K562 (cell line): ENCODE data around the gene GNG5. TPM values are rescaled to one million over a fixed set of nuclear protein-coding genes. Genes with fewer than 3 reads are reported as not detected.
A peak's percentile ranks its signal among the peaks of the same experiment; 100 is the strongest.

Source experiments
- ATAC-seq: fragments of 200-7000 bp; cut with Tn5 transposase; 3 replicates; pipeline ENCODE4 v1.9.1; 2020; ENCODE audit warnings: moderate library complexity
- BruUV-seq: library from RNA; stranded (reverse); fragments of 400-500 nt; replicated peaks from 2 replicates; lab custom pipeline; 2021; lab: Mats Ljungman, UMichigan
- CTCF ChIA-PET: fragments of 300-600 bp; formaldehyde crosslinking; extraction: SDS; loops from one replicate; lab custom pipeline; 2021; ENCODE audit warnings: low intra/inter-chr PET ratio; lab: Yijun Ruan, JAX
- POLR2A ChIA-PET: fragments of 300-600, 350-650 bp; sonication (Branson Sonifier 250); formaldehyde crosslinking; extraction: SDS; loops from one replicate; lab custom pipeline; 2021; ENCODE audit warnings: antibody characterized with exemption, inconsistent platforms; lab: Yijun Ruan, JAX
- DNase-seq, 4 experiments: peaks; one replicate each; pipeline versions ENCODE4 v3.0.0 to v3.0.0-alpha.2; 2011 to 2018; ENCODE audit warnings: low spot score in 3 of 4, mixed read lengths in 3 of 4; ENCODE audit errors: extremely low read depth in 1 of 4
- FAIRE-seq: peaks from 2 replicates; lab custom pipeline; 2011; peaks lifted over from hg19 to GRCh38; lab: Jason Lieb, UNC
- H2AFZ ChIP-seq: 2 replicates; pipeline ENCODE4 v1.6.0; 2011; ENCODE audit warnings: low read depth, low read length, control low read depth, inconsistent platforms
- H3K27ac ChIP-seq: fragments of 200-600 bp; 3 replicates; pipeline ENCODE4 v1.8.0; 2011; ENCODE audit warnings: low read depth, mild to moderate bottlenecking, control low read depth, inconsistent platforms, low read length, moderate library complexity, mixed read lengths; ENCODE audit errors: extremely low read depth
- H3K27me3 ChIP-seq, 2 experiments: fragments of 300-600 bp in 1 of 2; 2 replicates in 1 of 2; 3 replicates in 1 of 2; pipeline versions ENCODE4 v1.6.0 to v1.8.0; 2011; ENCODE audit warnings: inconsistent platforms in 2 of 2, low read length in 2 of 2, mild to moderate bottlenecking in 1 of 2, mixed read lengths in 1 of 2, moderate library complexity in 1 of 2; ENCODE audit not compliant: control insufficient read depth in 2 of 2, insufficient read depth in 2 of 2
- H3K36me3 ChIP-seq: fragments of 300-600 bp; 3 replicates; pipeline ENCODE4 v1.8.0; 2011; ENCODE audit warnings: mild to moderate bottlenecking, low read length, inconsistent platforms; ENCODE audit not compliant: control insufficient read depth, insufficient read depth
- H3K4me1 ChIP-seq, 2 experiments: fragments of 200-600 bp in 1 of 2; replicated peaks in 1 of 2; 2 replicates in 1 of 2; 3 replicates in 1 of 2; pipeline versions ENCODE4 v1.5.1 to v1.8.0; 2011; ENCODE audit warnings: inconsistent platforms in 2 of 2, low read length in 2 of 2, mild to moderate bottlenecking in 1 of 2, mixed read lengths in 1 of 2, moderate library complexity in 1 of 2; ENCODE audit not compliant: control insufficient read depth in 2 of 2, insufficient read depth in 2 of 2
- H3K4me2 ChIP-seq: 2 replicates; pipeline ENCODE4 v1.6.1; 2011; ENCODE audit warnings: low read length, control low read depth, inconsistent platforms, mixed read lengths; ENCODE audit not compliant: insufficient read depth
- H3K4me3 ChIP-seq: fragments of 200-600 bp; sonication (generic), shearing (Covaris generic); 2 replicates; pipeline ENCODE4 v1.5.1; 2016; ENCODE audit warnings: control low read depth, inconsistent platforms
- H3K79me2 ChIP-seq: fragments of 200-600 bp; 3 replicates; pipeline ENCODE4 v1.8.0; 2011; ENCODE audit warnings: low read length, inconsistent platforms; ENCODE audit not compliant: control insufficient read depth, insufficient read depth
- H3K9ac ChIP-seq, 2 experiments: 2 replicates each; pipeline versions ENCODE4 v1.6.0 to v1.6.1; 2011; ENCODE audit warnings: low read depth in 2 of 2, low read length in 2 of 2, control low read depth in 1 of 2, inconsistent platforms in 1 of 2, mild to moderate bottlenecking in 1 of 2, mixed read lengths in 1 of 2; ENCODE audit not compliant: insufficient read depth in 1 of 2
- H3K9me1 ChIP-seq: one replicate; pipeline ENCODE4 v1.6.0; 2011; ENCODE audit warnings: inconsistent platforms, mild to moderate bottlenecking, low read length, moderate library complexity; ENCODE audit not compliant: control insufficient read depth, insufficient read depth
- H3K9me3 ChIP-seq: replicated peaks from 2 replicates; pipeline ENCODE4 v1.5.1; 2011; ENCODE audit warnings: low read depth, low read length, inconsistent platforms; ENCODE audit not compliant: control insufficient read depth, insufficient read depth
- H4K20me1 ChIP-seq: replicated peaks from 2 replicates; pipeline ENCODE4 v1.6.1; 2011; ENCODE audit warnings: low read length, inconsistent platforms, mixed read lengths; ENCODE audit not compliant: control insufficient read depth, insufficient read depth
- MAFK ChIP-seq: IDR thresholded peaks from 2 replicates; pipeline ENCODE4 v1.6.1; 2011; ENCODE audit warnings: low read length, improper control_type of control experiment
- NCOA2 ChIP-seq, 2 experiments: fragments of 450-650 bp; IDR thresholded peaks; 2 replicates each; pipeline ENCODE4 v1.6.1; 2018; ENCODE audit warnings: mild to moderate bottlenecking in 2 of 2, moderate library complexity in 1 of 2; ENCODE audit not compliant: partially characterized antibody in 2 of 2
- RBM14 ChIP-seq: fragments of 200-400 bp; formaldehyde crosslinking; IDR thresholded peaks from 2 replicates; pipeline ENCODE4 v1.6.1; 2018; ENCODE audit warnings: low read depth, mild to moderate bottlenecking, low read length, moderate library complexity, borderline replicate concordance; ENCODE audit not compliant: insufficient read depth
- RBM25 ChIP-seq: fragments of 200-400 bp; formaldehyde crosslinking; IDR thresholded peaks from 2 replicates; pipeline ENCODE4 v1.6.1; 2018; ENCODE audit warnings: low read length, low read depth, moderate library complexity; ENCODE audit not compliant: severe bottlenecking
- SMAD4 ChIP-seq: fragments of 250-450 bp; sonication (Bioruptor Pico); conservative IDR thresholded peaks from 2 replicates; pipeline ENCODE4 v1.8.0; 2021; ENCODE audit warnings: inconsistent platforms, mild to moderate bottlenecking, moderate library complexity
- UBTF ChIP-seq, 2 experiments: IDR thresholded peaks; 2 replicates each; pipeline ENCODE4 v1.6.1; 2012; ENCODE audit warnings: improper control_type of control experiment in 2 of 2, low read depth in 2 of 2, low read length in 2 of 2, borderline replicate concordance in 1 of 2
- ZNF695 ChIP-seq: fragments of 450-650 bp; formaldehyde crosslinking; IDR thresholded peaks from 2 replicates; pipeline ENCODE4 v1.4.0; 2020; ENCODE audit warnings: mild to moderate bottlenecking, moderate library complexity
- ZNF707 ChIP-seq: fragments of 250-450 bp; sonication (Bioruptor Pico); conservative IDR thresholded peaks from 2 replicates; pipeline ENCODE4 v1.8.0; 2022; ENCODE audit warnings: inconsistent platforms, mild to moderate bottlenecking, moderate library complexity
- WGBS: fragments of 100-300 bp; shearing (Covaris generic); methylation state at CpG from one replicate; pipeline ENCODE4 v1.1.6; 2016; ENCODE audit warnings: low coverage, mixed read lengths; ENCODE audit not compliant: insufficient coverage; ENCODE audit errors: missing lambda C conversion rate; 5-methylcytosine and 5-hydroxymethylcytosine counted together
- in situ Hi-C: fragments of 300-500 bp; cut with MboI; formaldehyde crosslinking; loops from 4 replicates; pipeline ENCODE4 v1.15.0; 2018; ENCODE audit warnings: inconsistent platforms, mixed read lengths
- intact Hi-C: fragments of 100-400 bp; cut with micrococcal nuclease; formaldehyde crosslinking; loops from 2 replicates; pipeline ENCODE4 v1.14.2; 2022
- polyA plus RNA-seq, 8 experiments: library from polyadenylated mRNA; depleted of rRNA in 4 of 8; stranded (reverse) in 5 of 8; unstranded in 3 of 8; fragments of >200 nt; fragmentation: Nextera tagmentation in 2 of 8; fragmentation: Illumina TruSeq in 1 of 8; extraction: Ambion mirVana in 2 of 8; extraction: Trizol in 1 of 8; gene quantifications; 2 replicates each; pipeline versions ENCODE4 v1.2.1 to v1.2.3, GENCODE V29; 2011 to 2014; ENCODE audit warnings: inconsistent platforms in 1 of 8, missing spikeins in 1 of 8
- total RNA-seq, 7 experiments: library from RNA; depleted of rRNA in 6 of 7; stranded (reverse); fragments of >200 nt in 6 of 7; fragmentation: Illumina TruSeq in 2 of 7; extraction: Trizol in 2 of 7; gene quantifications; 2 replicates each; pipeline versions ENCODE4 v1.2.1 to v1.2.3, GENCODE V29; 2011 to 2021; ENCODE audit warnings: low replicate concordance in 1 of 7
- TF ChIP-seq, protein P1 (sequence below): fragments of 250-450 bp; sonication (Bioruptor Pico); IDR thresholded peaks from 2 replicates; pipeline ENCODE4 v1.8.0; 2022; ENCODE audit warnings: moderate library complexity, mild to moderate bottlenecking, inconsistent platforms
- TF ChIP-seq, protein P2 (sequence below): sonication (generic); formaldehyde crosslinking; IDR thresholded peaks from 2 replicates; pipeline ENCODE4 v1.8.1; 2023; ENCODE audit warnings: mild to moderate bottlenecking, missing genetic modification reagents

Gene GNG5
- total and polyA plus RNA-seq, 9 of the 15 experiments (the other 6 are each of a cell fraction or from before 2014, with no cell fraction given), result 61.9 to 243 (median 150) TPM

GRCh38 chr1:84510668-84511067 lies 4.3 kb upstream of the GNG5 start:
- FAIRE-seq (no peak), ATAC-seq (no peak), DNase-seq (no peak)
- Histone ChIP-seq H3K79me2 (peaks cover 24% of the 10 kb centered on the region), H3K9me1 (no peaks in the 10 kb centered on the region), H3K36me3 (no peaks in the 10 kb centered on the region), H4K20me1 (no peaks in the 10 kb centered on the region), H2AFZ (no peak overlapping the region), H3K4me3 (no peak overlapping the region), H3K4me1 (peaks cover 3 to 4% of the 10 kb centered on the region in 2 experiments; a peak in 3 of 5 replicates), H3K27me3 (no peaks in the 10 kb centered on the region), H3K9ac (no peak overlapping the region), H3K9me3 (no peaks in the 10 kb centered on the region; the same call in 1 of the 2 replicates), H3K4me2 (no peak overlapping the region), H3K27ac (no peak overlapping the region)
- TF ChIP-seq RBM25 (peak; percentile 2), ZNF707 (CRISPR knock-in tag) (no peak)
- POLR2A ChIA-PET, result no interaction called here
- no TSS peak for BruUV-seq
- intact Hi-C loops (no loop called here), in situ Hi-C loops (no loop called here)
- CTCF ChIA-PET, result no interaction called here
- WGBS, result 87% methylated on average over 3 of the region's 3 CpGs

DNA sequence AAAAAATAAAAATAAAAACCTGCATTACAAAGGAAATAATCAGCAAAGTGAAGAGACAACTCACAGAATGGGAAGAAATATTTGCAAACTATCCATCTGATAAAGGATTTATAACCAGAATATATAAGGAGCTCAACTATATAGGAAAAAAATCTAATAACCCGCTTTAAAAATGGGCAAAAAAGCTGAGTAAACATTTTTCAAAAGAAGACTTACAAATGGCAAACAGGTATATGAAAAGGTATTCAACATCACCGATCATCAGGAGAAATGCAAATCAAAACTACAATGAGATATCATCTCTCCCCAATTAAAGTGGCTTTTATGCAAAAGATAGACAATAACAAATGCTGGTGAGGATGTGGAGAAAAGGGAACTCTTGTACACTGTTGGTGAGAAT lies 3.8 kb upstream of the GNG5 start:
- FAIRE-seq, result no peak
- no peak overlapping the region for H3K9ac ChIP-seq
- ATAC-seq, result no peak
- 79% methylated on average over 2 of the region's 2 CpGs for WGBS
- in situ Hi-C loops (no loop called here), intact Hi-C loops (no loop called here)
- BruUV-seq, result no TSS peak
- H3K36me3 ChIP-seq, result 0 out of 3 replicates have a peak, but pooled peaks cover 1% of the 10 kb centered on the region
- H3K27me3 ChIP-seq, result no peaks in the 10 kb centered on the region
- CTCF ChIA-PET, result no interaction called here
- H3K9me3 ChIP-seq, result no peaks in the 10 kb centered on the region; the same call in 1 of the 2 replicates
- no peak overlapping the region for H2AFZ ChIP-seq
- no peak overlapping the region for H3K27ac ChIP-seq
- no peak for DNase-seq
- no peaks in the 10 kb centered on the region for H3K9me1 ChIP-seq
- H3K4me3 ChIP-seq, result no peak overlapping the region
- peaks cover 29% of the 10 kb centered on the region for H3K79me2 ChIP-seq
- peaks cover 3 to 4% of the 10 kb centered on the region in 2 experiments; a peak in 3 of 5 replicates for H3K4me1 ChIP-seq
- POLR2A ChIA-PET, result no interaction called here
- H4K20me1 ChIP-seq, result no peaks in the 10 kb centered on the region
- no peak overlapping the region for H3K4me2 ChIP-seq
- TF ChIP-seq RBM25 (peak; percentile 20), RBM14 (no peak), ZNF695 (CRISPR knock-in tag) (no peak), NCOA2 (IDR thresholded peaks at IDR 0.05; ENCODE audit: partially characterized antibody in 2 of 2) (no peak), MAFK (peak; percentile 69), SMAD4 (no peak), UBTF (IDR thresholded peaks at IDR 0.05; ENCODE audit: borderline replicate concordance in 1 of 2, low read depth in 2 of 2, low read length in 2 of 2) (no peak)
- TF ChIP-seq, protein P1, sequence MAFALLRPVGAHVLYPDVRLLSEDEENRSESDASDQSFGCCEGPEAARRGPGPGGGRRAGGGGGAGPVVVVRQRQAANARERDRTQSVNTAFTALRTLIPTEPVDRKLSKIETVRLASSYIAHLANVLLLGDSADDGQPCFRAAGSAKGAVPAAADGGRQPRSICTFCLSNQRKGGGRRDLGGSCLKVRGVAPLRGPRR (CRISPR knock-in tag), result no peak
- TF ChIP-seq, protein P2, sequence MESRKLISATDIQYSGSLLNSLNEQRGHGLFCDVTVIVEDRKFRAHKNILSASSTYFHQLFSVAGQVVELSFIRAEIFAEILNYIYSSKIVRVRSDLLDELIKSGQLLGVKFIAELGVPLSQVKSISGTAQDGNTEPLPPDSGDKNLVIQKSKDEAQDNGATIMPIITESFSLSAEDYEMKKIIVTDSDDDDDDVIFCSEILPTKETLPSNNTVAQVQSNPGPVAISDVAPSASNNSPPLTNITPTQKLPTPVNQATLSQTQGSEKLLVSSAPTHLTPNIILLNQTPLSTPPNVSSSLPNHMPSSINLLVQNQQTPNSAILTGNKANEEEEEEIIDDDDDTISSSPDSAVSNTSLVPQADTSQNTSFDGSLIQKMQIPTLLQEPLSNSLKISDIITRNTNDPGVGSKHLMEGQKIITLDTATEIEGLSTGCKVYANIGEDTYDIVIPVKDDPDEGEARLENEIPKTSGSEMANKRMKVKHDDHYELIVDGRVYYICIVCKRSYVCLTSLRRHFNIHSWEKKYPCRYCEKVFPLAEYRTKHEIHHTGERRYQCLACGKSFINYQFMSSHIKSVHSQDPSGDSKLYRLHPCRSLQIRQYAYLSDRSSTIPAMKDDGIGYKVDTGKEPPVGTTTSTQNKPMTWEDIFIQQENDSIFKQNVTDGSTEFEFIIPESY (CRISPR knock-in tag), result no peak
